SU-DHL-6 (cell line): ENCODE results near the gene VAV3.

Experiments used
- CTCF ChIP-seq: fragments of 200-600 bp; sonication (generic); IDR thresholded peaks from one replicate; pipeline ENCODE4 v1.5.1; 2017; ENCODE audit warnings: antibody characterized with exemption, mild to moderate bottlenecking, low read length, moderate library complexity; ENCODE audit not compliant: insufficient read depth, poor library complexity, severe bottlenecking
- EZH2phosphoT487 ChIP-seq: fragments of 200-600 bp; sonication (generic), shearing (Covaris generic); conservative IDR thresholded peaks from 2 replicates; pipeline ENCODE4 v1.6.1; 2018; ENCODE audit warnings: mild to moderate bottlenecking, antibody characterized with exemption, low read length, moderate library complexity, mixed read lengths

- TF ChIP-seq CTCF (no peak), EZH2phosphoT487 (no peak)
These were observed 321.2 kb downstream of the VAV3 start for GRCh38 chr1:107643766-107644165.
